ENCODE data around the gene SZRD1. TPM values are rescaled to one million over a fixed set of nuclear protein-coding genes. Genes with fewer than 3 reads are reported as not detected.

The SZRD1 gene
- total RNA-seq, 1 experiment from 2014 or later: 114 TPM

DNA sequence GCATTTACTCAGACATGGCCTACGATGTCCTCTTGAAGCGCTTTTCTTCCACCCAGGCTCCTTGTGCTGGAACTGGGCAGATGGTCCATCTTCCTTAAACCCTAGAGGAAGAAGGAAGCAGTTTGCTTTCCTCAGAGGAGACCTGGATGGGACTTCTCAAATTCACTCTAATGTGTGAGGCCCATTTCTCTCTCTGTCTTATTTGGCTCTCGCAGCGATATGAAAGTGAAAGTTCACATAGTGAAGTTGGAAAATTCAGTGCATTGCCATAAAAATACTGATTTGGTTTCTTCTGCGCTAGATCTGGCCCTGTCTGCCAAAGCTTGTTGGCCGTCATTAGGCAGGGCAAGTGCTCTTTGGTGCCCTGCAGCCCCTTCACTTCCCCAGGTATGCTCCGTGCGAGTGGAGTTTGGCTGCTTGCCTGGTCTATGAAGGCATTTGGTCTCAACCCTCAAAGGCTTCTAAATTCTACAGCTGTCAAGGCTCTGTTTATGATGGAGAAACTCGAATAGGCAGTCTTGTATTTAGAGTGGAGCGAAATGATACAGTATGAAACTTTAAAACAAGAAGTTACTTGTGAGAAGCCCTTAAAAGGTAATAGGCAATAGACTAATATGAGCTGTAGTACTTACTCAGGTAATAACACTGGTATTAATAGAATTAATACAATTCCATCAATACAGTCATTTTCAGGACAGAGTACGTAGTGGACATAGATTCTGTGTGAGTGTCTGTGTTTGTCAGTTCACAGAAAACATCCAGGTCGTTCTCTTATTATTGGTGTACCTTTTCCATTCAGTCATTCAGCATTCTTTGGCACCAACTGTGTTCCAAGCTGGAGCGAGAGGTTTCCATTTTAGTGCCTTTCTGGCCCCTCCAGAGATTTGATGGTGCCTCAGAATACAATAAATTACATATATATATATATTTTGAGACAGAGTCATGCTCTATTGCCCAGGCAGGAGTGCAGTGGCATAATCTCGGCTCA, 20.5 kb downstream of the SZRD1 start:
- H4K20me1 ChIP-seq (ENCODE audit: insufficient read depth): peaks cover 34% of the 10 kb centered on the region
- TF ChIP-seq, protein P1, sequence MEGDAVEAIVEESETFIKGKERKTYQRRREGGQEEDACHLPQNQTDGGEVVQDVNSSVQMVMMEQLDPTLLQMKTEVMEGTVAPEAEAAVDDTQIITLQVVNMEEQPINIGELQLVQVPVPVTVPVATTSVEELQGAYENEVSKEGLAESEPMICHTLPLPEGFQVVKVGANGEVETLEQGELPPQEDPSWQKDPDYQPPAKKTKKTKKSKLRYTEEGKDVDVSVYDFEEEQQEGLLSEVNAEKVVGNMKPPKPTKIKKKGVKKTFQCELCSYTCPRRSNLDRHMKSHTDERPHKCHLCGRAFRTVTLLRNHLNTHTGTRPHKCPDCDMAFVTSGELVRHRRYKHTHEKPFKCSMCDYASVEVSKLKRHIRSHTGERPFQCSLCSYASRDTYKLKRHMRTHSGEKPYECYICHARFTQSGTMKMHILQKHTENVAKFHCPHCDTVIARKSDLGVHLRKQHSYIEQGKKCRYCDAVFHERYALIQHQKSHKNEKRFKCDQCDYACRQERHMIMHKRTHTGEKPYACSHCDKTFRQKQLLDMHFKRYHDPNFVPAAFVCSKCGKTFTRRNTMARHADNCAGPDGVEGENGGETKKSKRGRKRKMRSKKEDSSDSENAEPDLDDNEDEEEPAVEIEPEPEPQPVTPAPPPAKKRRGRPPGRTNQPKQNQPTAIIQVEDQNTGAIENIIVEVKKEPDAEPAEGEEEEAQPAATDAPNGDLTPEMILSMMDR (conservative IDR thresholded peaks at IDR 0.05): no peak
- TF ChIP-seq EZH2 (IDR thresholded peaks at IDR 0.05; ENCODE audit: low read depth): no peak
- intact Hi-C loops (cut with micrococcal nuclease; ENCODE audit: unreplicated experiment): no loop called here
- H3F3A ChIP-seq (ENCODE audit: insufficient read depth, low read depth): no peaks in the 10 kb centered on the region
- peaks cover 85% of the 10 kb centered on the region for H3K79me2 ChIP-seq (ENCODE audit: low read depth)
- no peak overlapping the region for H3K4me2 ChIP-seq
- H3K27me3 ChIP-seq (ENCODE audit: insufficient read depth, low read depth): no peaks in the 10 kb centered on the region
- H3K27ac ChIP-seq: no peak overlapping the region
- no peaks in the 10 kb centered on the region for H3K9me3 ChIP-seq (ENCODE audit: insufficient read depth, low read depth)
- no peak overlapping the region for H3K4me3 ChIP-seq
- DNase-seq: no peak
- BruUV-seq (replicated peaks): no TSS peak
- H3K36me3 ChIP-seq (ENCODE audit: low read depth): no peaks in the 10 kb centered on the region
- H3K4me1 ChIP-seq (replicated peaks; ENCODE audit: insufficient read depth): no peaks in the 10 kb centered on the region; the same call in 1 of the 2 replicates
- no peaks in the 10 kb centered on the region for H3K9me2 ChIP-seq (ENCODE audit: insufficient read depth)
- CTCF ChIA-PET: interaction anchor here (0.6 kb wide), 1 partner anchor 9 kb away, joined by 4 read pairs; no protein-coding TSS in a partner anchor
- H2AFZ ChIP-seq: no peak overlapping the region
- POLR2A ChIA-PET (ENCODE audit: unreplicated experiment): no interaction called here

DNA sequence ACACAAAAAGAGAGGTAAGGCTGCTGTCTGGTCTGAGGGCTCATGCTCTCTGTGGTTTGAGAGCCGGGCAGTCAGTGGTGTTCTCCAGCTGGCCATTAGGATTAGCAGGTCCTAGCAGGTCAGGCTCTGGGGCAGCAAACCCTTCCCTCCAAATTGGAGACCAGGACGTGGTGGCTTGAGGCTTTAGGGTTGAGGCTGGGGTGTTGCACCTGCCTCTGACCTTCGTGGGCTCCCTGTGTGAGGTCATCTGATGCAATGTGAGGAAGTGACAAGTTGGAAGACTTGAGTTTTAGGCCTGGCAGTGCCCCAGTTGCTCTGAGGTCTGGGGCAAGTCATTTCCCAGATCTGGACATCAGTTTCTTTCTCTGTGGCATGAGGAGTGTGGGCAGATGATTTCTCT, 24.4 kb downstream of the SZRD1 start:
- Histone ChIP-seq H3K9me3 (ENCODE audit: insufficient read depth, low read depth) (no peaks in the 10 kb centered on the region), H3K4me1 (replicated peaks; ENCODE audit: insufficient read depth) (no peaks in the 10 kb centered on the region), H2AFZ (no peak overlapping the region), H3K79me2 (ENCODE audit: low read depth) (peaks cover 51% of the 10 kb centered on the region), H3F3A (ENCODE audit: insufficient read depth, low read depth) (no peaks in the 10 kb centered on the region), H3K4me3 (no peak overlapping the region), H3K9me2 (ENCODE audit: insufficient read depth) (no peaks in the 10 kb centered on the region), H3K36me3 (ENCODE audit: low read depth) (no peaks in the 10 kb centered on the region), H4K20me1 (ENCODE audit: insufficient read depth) (peaks cover 27% of the 10 kb centered on the region), H3K27ac (no peak overlapping the region), H3K27me3 (ENCODE audit: insufficient read depth, low read depth) (no peaks in the 10 kb centered on the region), H3K4me2 (no peak overlapping the region)
- ChIA-PET POLR2A (ENCODE audit: unreplicated experiment) (no interaction called here), CTCF (no interaction called here)
- intact Hi-C loops (cut with micrococcal nuclease; ENCODE audit: unreplicated experiment): no loop called here
- TF ChIP-seq EZH2 (IDR thresholded peaks at IDR 0.05; ENCODE audit: low read depth): no peak
- TF ChIP-seq, protein P1 (conservative IDR thresholded peaks at IDR 0.05): no peak
- no peak for DNase-seq
- BruUV-seq (replicated peaks): no TSS peak

DNA sequence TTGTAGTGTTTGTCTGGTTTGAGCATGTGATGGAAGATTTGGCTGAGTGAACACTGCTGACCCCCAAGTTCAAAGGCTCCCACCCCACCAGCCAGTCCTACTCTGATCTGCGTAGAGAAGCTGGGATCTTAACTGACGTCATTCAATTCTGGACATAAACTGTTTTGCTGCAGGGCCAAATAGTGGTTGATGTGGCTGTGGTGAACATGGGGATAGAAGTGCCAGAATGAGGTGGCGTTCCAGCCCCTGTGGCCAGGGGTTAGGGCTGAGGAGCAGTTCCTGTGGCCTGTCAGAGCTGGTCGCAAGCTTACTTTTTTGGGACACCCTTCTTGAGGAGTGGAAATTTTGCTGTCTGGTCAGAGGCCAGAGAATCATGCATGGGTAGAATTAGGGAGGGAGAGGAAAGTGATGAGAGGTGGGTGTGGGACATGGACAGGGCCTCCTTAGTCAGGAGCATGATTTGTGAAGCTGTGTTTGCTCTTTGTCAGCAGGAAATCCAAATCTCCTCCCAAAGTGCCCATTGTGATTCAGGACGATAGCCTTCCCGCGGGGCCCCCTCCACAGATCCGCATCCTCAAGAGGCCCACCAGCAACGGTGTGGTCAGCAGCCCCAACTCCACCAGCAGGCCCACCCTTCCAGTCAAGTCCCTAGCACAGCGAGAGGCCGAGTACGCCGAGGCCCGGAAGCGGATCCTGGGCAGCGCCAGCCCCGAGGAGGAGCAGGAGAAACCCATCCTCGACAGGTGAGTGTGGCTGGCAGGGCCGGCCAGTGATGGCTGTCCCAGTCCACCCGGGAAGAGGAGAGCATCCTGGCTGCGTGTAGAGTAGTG, 25.9 kb downstream of the SZRD1 start:
- intact Hi-C loops (cut with micrococcal nuclease; ENCODE audit: unreplicated experiment): no loop called here
- Histone ChIP-seq H3K4me3 (no peak overlapping the region), H4K20me1 (ENCODE audit: insufficient read depth) (peaks cover 18% of the 10 kb centered on the region; the same call in 1 of the 2 replicates), H3K36me3 (ENCODE audit: low read depth) (no peaks in the 10 kb centered on the region), H3K4me2 (no peak overlapping the region), H3K27ac (no peak overlapping the region), H3K4me1 (replicated peaks; ENCODE audit: insufficient read depth) (no peaks in the 10 kb centered on the region), H3K27me3 (ENCODE audit: insufficient read depth, low read depth) (no peaks in the 10 kb centered on the region), H3K9me2 (ENCODE audit: insufficient read depth) (no peaks in the 10 kb centered on the region), H3F3A (ENCODE audit: insufficient read depth, low read depth) (no peaks in the 10 kb centered on the region), H3K9me3 (ENCODE audit: insufficient read depth, low read depth) (no peaks in the 10 kb centered on the region), H2AFZ (no peak overlapping the region), H3K79me2 (ENCODE audit: low read depth) (peaks cover 35% of the 10 kb centered on the region)
- ChIA-PET POLR2A (ENCODE audit: unreplicated experiment) (no interaction called here), CTCF (no interaction called here)
- DNase-seq: no peak
- BruUV-seq (replicated peaks): no TSS peak
- no peak for TF ChIP-seq EZH2 (IDR thresholded peaks at IDR 0.05; ENCODE audit: low read depth)
- TF ChIP-seq, protein P1 (conservative IDR thresholded peaks at IDR 0.05): no peak
